Kidney epithelial cell (primary cell): ENCODE data around the gene TRPM5. TPM values are rescaled to one million over a fixed set of nuclear protein-coding genes. Genes with fewer than 3 reads are reported as not detected.

Source experiments
- DNase-seq: peaks from one replicate; pipeline ENCODE4 v3.0.0-alpha.2; 2010; ENCODE audit warnings: low read depth
- H3K27me3 ChIP-seq: 2 replicates; pipeline ENCODE4 v1.6.0; 2011; ENCODE audit warnings: low read length; ENCODE audit not compliant: control insufficient read depth, insufficient read depth
- H3K36me3 ChIP-seq: 2 replicates; pipeline ENCODE4 v1.5.1; 2011; ENCODE audit warnings: low read length; ENCODE audit not compliant: control insufficient read depth, insufficient read depth
- H3K4me3 ChIP-seq: 2 replicates; pipeline ENCODE4 v1.5.1; 2011; ENCODE audit warnings: low read depth, mild to moderate bottlenecking, control low read depth, low read length
- CTCF ChIP-seq: IDR thresholded peaks from 2 replicates; pipeline ENCODE4 v1.5.1; 2011; ENCODE audit warnings: mild to moderate bottlenecking, moderate library complexity, low read length, control low read depth, inconsistent platforms; ENCODE audit not compliant: insufficient read depth, poor library complexity, severe bottlenecking
- total RNA-seq: library from RNA; depleted of rRNA; stranded (reverse); fragments of >200 nt; gene quantifications from 2 replicates; pipeline ENCODE4 v1.2.3, GENCODE V29; 2015

The TRPM5 gene
- total RNA-seq, 1 donor from 2014 or later: not detected

- Histone ChIP-seq H3K4me3 (no peak overlapping the region), H3K36me3 (no peaks in the 10 kb centered on the region), H3K27me3 (peaks cover 16% of the 10 kb centered on the region)
- no peak for TF ChIP-seq CTCF
- DNase-seq: no peak
These were observed 11.0 kb downstream of the TRPM5 start for GRCh38 chr11:2433106-2433925.

- Histone ChIP-seq H3K36me3 (no peaks in the 10 kb centered on the region), H3K27me3 (peaks cover 16% of the 10 kb centered on the region), H3K4me3 (no peak overlapping the region)
- TF ChIP-seq CTCF: no peak
- DNase-seq: no peak
These were observed 11.7 kb downstream of the TRPM5 start for GRCh38 chr11:2432628-2433071.

- Histone ChIP-seq H3K36me3 (no peaks in the 10 kb centered on the region), H3K27me3 (peaks cover 15% of the 10 kb centered on the region), H3K4me3 (no peak overlapping the region)
- no peak for TF ChIP-seq CTCF
- no peak for DNase-seq
These were observed 12.1 kb downstream of the TRPM5 start for GRCh38 chr11:2432171-2432621.

GRCh38 chr11:2431395-2431794 is 12.9 kb downstream of the TRPM5 start:
- Histone ChIP-seq H3K4me3 (no peak overlapping the region), H3K36me3 (no peaks in the 10 kb centered on the region), H3K27me3 (peaks cover 9% of the 10 kb centered on the region)
- no peak for TF ChIP-seq CTCF
- no peak for DNase-seq

GRCh38 chr11:2428322-2428795 is 16.0 kb downstream of the TRPM5 start:
- H3K36me3 ChIP-seq: no peaks in the 10 kb centered on the region
- no peak overlapping the region for H3K4me3 ChIP-seq
- no peak for DNase-seq
- peak; percentile 81 for TF ChIP-seq CTCF
- peaks cover 6% of the 10 kb centered on the region for H3K27me3 ChIP-seq
